Calu3 (cell line): ENCODE data around the gene SLC22A13. TPM values are rescaled to one million over a fixed set of nuclear protein-coding genes. Genes with fewer than 3 reads are reported as not detected.

ENCODE experiments used
- BruUV-seq: library from RNA; stranded (reverse); fragments of 400-500 nt; replicated peaks from 2 replicates; lab custom pipeline; 2021; lab: Mats Ljungman, UMichigan
- CTCF ChIA-PET: fragments of 300-600 bp; sonication (Branson Sonifier 250); formaldehyde crosslinking; loops from one replicate; lab custom pipeline; 2022; ENCODE audit warnings: antibody characterized with exemption; lab: Charles Lee
- DNase-seq: peaks from one replicate; pipeline ENCODE4 v3.0.0; 2022
- H3K27ac Mint-ChIP-seq: one replicate; pipeline ENCODE4 v1.8.0; 2022; ENCODE audit warnings: mixed read lengths; ENCODE audit not compliant: unreplicated experiment
- H3K27me3 Mint-ChIP-seq: one replicate; pipeline ENCODE4 v1.8.0; 2022; ENCODE audit warnings: mixed read lengths; ENCODE audit not compliant: unreplicated experiment
- H3K36me3 Mint-ChIP-seq: one replicate; pipeline ENCODE4 v1.8.0; 2022; ENCODE audit warnings: mild to moderate bottlenecking, moderate library complexity, mixed read lengths; ENCODE audit not compliant: insufficient read depth, unreplicated experiment
- H3K4me1 Mint-ChIP-seq: one replicate; pipeline ENCODE4 v1.8.0; 2022; ENCODE audit warnings: mild to moderate bottlenecking, low read depth, mixed read lengths; ENCODE audit not compliant: unreplicated experiment
- H3K4me3 Mint-ChIP-seq: one replicate; pipeline ENCODE4 v1.8.0; 2022; ENCODE audit warnings: mild to moderate bottlenecking, low read depth, moderate library complexity, mixed read lengths; ENCODE audit not compliant: unreplicated experiment
- H3K9me3 Mint-ChIP-seq: one replicate; pipeline ENCODE4 v1.8.0; 2022; ENCODE audit warnings: low read depth, mixed read lengths; ENCODE audit not compliant: unreplicated experiment
- intact Hi-C: fragments of 100-400 bp; cut with micrococcal nuclease; formaldehyde crosslinking; loops from one replicate; pipeline ENCODE4 v1.10.0; 2022; ENCODE audit not compliant: unreplicated experiment
- total RNA-seq: library from RNA; stranded (reverse); gene quantifications from 2 replicates; pipeline ENCODE4 v1.2.3, GENCODE V29; 2022
- TF ChIP-seq, protein P1 (sequence below): fragments of 200-600 bp; IDR thresholded peaks from one replicate; pipeline ENCODE4 v1.8.0; 2022; ENCODE audit warnings: antibody characterized with exemption; ENCODE audit not compliant: unreplicated experiment

The SLC22A13 gene
- total RNA-seq, 1 experiment from 2014 or later, result 3.5 TPM

DNA sequence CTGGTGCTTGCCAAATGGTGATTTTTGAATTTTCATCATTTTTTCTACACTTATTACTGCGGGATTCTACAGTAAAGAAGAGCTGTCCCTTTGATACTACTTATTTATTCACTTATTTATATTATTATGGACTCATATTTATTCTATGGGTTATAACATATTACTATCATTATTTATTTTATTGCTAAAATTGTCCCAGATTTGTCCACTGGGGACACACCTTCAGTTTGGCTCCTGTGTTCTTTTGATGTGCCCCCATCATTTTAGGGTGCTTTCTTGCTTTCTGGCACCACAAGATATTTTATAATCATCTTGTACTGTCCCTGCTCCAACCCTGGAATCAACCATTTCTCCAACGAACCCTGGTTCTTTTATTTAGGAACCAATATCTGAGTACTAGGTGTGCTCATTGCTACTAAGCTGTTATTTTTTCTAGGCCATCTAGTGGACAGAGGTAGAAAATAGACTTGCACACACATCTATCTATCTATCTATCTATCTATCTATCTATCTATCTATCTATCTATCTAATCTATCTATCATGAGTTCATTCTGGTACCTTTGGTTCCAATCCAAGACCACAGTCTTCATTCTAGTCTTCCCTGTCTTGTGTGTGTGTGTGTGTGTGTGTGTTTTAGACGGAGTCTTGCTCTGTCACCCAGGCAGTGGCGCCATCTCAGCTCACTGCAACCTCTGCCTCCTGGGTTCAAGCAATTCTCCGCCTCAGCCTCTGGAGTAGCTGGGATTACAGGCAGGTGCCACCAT, 32.5 kb downstream of the SLC22A13 start:
- H3K36me3 Mint-ChIP-seq, result no peaks in the 10 kb centered on the region
- no peak overlapping the region for H3K4me3 Mint-ChIP-seq
- no peak for DNase-seq
- no peaks in the 10 kb centered on the region for H3K9me3 Mint-ChIP-seq
- CTCF ChIA-PET, result interaction anchor here (0.6 to 1.0 kb wide), 6 partner anchors 34 to 472 kb away, joined by 3 to 5 read pairs (median 3); partner anchors contain the start of gene EXOG
- intact Hi-C loops, result loop anchor here (5.0 kb wide), 1 partner anchor 181 kb away; no protein-coding TSS in a partner anchor
- TF ChIP-seq, protein P1, sequence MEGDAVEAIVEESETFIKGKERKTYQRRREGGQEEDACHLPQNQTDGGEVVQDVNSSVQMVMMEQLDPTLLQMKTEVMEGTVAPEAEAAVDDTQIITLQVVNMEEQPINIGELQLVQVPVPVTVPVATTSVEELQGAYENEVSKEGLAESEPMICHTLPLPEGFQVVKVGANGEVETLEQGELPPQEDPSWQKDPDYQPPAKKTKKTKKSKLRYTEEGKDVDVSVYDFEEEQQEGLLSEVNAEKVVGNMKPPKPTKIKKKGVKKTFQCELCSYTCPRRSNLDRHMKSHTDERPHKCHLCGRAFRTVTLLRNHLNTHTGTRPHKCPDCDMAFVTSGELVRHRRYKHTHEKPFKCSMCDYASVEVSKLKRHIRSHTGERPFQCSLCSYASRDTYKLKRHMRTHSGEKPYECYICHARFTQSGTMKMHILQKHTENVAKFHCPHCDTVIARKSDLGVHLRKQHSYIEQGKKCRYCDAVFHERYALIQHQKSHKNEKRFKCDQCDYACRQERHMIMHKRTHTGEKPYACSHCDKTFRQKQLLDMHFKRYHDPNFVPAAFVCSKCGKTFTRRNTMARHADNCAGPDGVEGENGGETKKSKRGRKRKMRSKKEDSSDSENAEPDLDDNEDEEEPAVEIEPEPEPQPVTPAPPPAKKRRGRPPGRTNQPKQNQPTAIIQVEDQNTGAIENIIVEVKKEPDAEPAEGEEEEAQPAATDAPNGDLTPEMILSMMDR, result peak; percentile 65
- no TSS peak for BruUV-seq
- H3K27ac Mint-ChIP-seq, result no peak overlapping the region
- H3K27me3 Mint-ChIP-seq, result no peaks in the 10 kb centered on the region
- no peaks in the 10 kb centered on the region for H3K4me1 Mint-ChIP-seq

- Mint-ChIP-seq H3K36me3 (no peaks in the 10 kb centered on the region), H3K4me1 (no peaks in the 10 kb centered on the region), H3K27ac (no peak overlapping the region), H3K4me3 (no peak overlapping the region), H3K9me3 (no peaks in the 10 kb centered on the region), H3K27me3 (no peaks in the 10 kb centered on the region)
- TF ChIP-seq, protein P1, result no peak
- DNase-seq, result no peak
- intact Hi-C loops, result no loop called here
- CTCF ChIA-PET, result no interaction called here
- no TSS peak for BruUV-seq
Measured at GRCh38 chr3:38306941-38307340, 41.3 kb downstream of the SLC22A13 start.

DNA sequence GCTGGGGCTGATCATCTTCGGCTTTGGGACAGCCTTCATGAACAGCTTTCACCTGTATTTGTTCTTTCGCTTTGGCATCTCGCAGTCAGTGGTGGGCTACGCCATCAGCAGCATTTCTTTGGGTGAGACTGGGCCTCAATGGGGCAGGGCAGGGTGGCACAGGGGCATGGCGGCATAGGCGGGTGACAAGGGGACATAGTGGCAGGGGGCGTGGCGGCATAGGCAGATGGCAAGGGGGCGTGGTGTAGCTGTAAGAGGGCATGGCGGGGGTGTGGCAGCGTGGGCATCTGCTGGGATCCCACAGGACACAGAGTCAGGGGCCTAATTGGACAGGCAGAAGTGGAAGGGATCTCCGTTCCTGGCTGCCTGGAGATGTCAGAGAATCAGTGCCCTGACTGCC, 42.0 kb downstream of the SLC22A13 start:
- intact Hi-C loops, result no loop called here
- BruUV-seq, result no TSS peak
- CTCF ChIA-PET, result no interaction called here
- H3K9me3 Mint-ChIP-seq, result no peaks in the 10 kb centered on the region
- H3K27ac Mint-ChIP-seq, result no peak overlapping the region
- no peaks in the 10 kb centered on the region for H3K27me3 Mint-ChIP-seq
- no peak for DNase-seq
- H3K36me3 Mint-ChIP-seq, result no peaks in the 10 kb centered on the region
- H3K4me1 Mint-ChIP-seq, result no peaks in the 10 kb centered on the region
- TF ChIP-seq, protein P1, result no peak
- H3K4me3 Mint-ChIP-seq, result no peak overlapping the region

GRCh38 chr3:38308456-38308855, 42.8 kb downstream of the SLC22A13 start:
- CTCF ChIA-PET, result no interaction called here
- no TSS peak for BruUV-seq
- TF ChIP-seq, protein P1, result no peak
- H3K27ac Mint-ChIP-seq, result no peak overlapping the region
- no peak for DNase-seq
- H3K4me3 Mint-ChIP-seq, result no peak overlapping the region
- no peaks in the 10 kb centered on the region for H3K36me3 Mint-ChIP-seq
- H3K27me3 Mint-ChIP-seq, result no peaks in the 10 kb centered on the region
- H3K4me1 Mint-ChIP-seq, result no peaks in the 10 kb centered on the region
- no peaks in the 10 kb centered on the region for H3K9me3 Mint-ChIP-seq
- intact Hi-C loops, result no loop called here
